GM18867 (cell line): Measurements from ENCODE around the gene ARHGEF28.

ENCODE experiments used
- ATAC-seq: cut with Tn5 transposase; IDR thresholded peaks from one replicate; pipeline ENCODE4 v1.9.1; 2021; ENCODE audit warnings: mild to moderate bottlenecking, moderate library complexity; ENCODE audit not compliant: unreplicated experiment

The ARHGEF28 gene

GRCh38 chr5:73950441-73950873 is 324.5 kb downstream of the ARHGEF28 start:
- ATAC-seq, result no peak

- no peak for ATAC-seq
Observed at GRCh38 chr5:73950912-73951430, 325.0 kb downstream of the ARHGEF28 start.

- ATAC-seq, result no peak
Observed at GRCh38 chr5:73952872-73953271, 326.9 kb downstream of the ARHGEF28 start.

GRCh38 chr5:73954381-73954780 is 328.4 kb downstream of the ARHGEF28 start:
- no peak for ATAC-seq

- no peak for ATAC-seq
Observed at GRCh38 chr5:73955271-73955846, 329.4 kb downstream of the ARHGEF28 start.

GRCh38 chr5:73957397-73958001 is 331.5 kb downstream of the ARHGEF28 start:
- no peak for ATAC-seq

GRCh38 chr5:73958037-73958436 is 332.0 kb downstream of the ARHGEF28 start:
- no peak for ATAC-seq

GRCh38 chr5:73960023-73960422 is 334.0 kb downstream of the ARHGEF28 start:
- ATAC-seq, result peak; percentile 68

- no peak for ATAC-seq
Observed at GRCh38 chr5:73960426-73960825, 334.4 kb downstream of the ARHGEF28 start.

GRCh38 chr5:73962801-73963425 is 336.9 kb downstream of the ARHGEF28 start:
- ATAC-seq, result no peak

- no peak for ATAC-seq
Observed at GRCh38 chr5:73964352-73964865, 338.4 kb downstream of the ARHGEF28 start.

- no peak for ATAC-seq
Observed at GRCh38 chr5:73966451-73966850, 340.5 kb downstream of the ARHGEF28 start.

GRCh38 chr5:73967347-73967746 is 341.4 kb downstream of the ARHGEF28 start:
- no peak for ATAC-seq

GRCh38 chr5:73968246-73968645 is 342.2 kb downstream of the ARHGEF28 start:
- no peak for ATAC-seq

GRCh38 chr5:73968729-73969128 is 342.7 kb downstream of the ARHGEF28 start:
- no peak for ATAC-seq

- ATAC-seq, result no peak
Observed at GRCh38 chr5:73969195-73970036, 343.4 kb downstream of the ARHGEF28 start.

- ATAC-seq, result no peak
Observed at GRCh38 chr5:73971326-73971725, 345.3 kb downstream of the ARHGEF28 start.

GRCh38 chr5:73973135-73973534 is 347.1 kb downstream of the ARHGEF28 start:
- no peak for ATAC-seq

- no peak for ATAC-seq
Observed at GRCh38 chr5:73974871-73975360, 348.9 kb downstream of the ARHGEF28 start.

GRCh38 chr5:73975845-73976244 is 349.8 kb downstream of the ARHGEF28 start:
- no peak for ATAC-seq

GRCh38 chr5:73977146-73977545 is 351.1 kb downstream of the ARHGEF28 start:
- ATAC-seq, result no peak
